ENCODE results near the gene THTPA.
A peak's percentile ranks its signal among the peaks of the same experiment; 100 is the strongest.
"Not testable (repeated sequence)": the region's sequence is repeated elsewhere in the genome, so short reads cannot be mapped to it uniquely, and the experiment has no call there.

The THTPA gene

DNA sequence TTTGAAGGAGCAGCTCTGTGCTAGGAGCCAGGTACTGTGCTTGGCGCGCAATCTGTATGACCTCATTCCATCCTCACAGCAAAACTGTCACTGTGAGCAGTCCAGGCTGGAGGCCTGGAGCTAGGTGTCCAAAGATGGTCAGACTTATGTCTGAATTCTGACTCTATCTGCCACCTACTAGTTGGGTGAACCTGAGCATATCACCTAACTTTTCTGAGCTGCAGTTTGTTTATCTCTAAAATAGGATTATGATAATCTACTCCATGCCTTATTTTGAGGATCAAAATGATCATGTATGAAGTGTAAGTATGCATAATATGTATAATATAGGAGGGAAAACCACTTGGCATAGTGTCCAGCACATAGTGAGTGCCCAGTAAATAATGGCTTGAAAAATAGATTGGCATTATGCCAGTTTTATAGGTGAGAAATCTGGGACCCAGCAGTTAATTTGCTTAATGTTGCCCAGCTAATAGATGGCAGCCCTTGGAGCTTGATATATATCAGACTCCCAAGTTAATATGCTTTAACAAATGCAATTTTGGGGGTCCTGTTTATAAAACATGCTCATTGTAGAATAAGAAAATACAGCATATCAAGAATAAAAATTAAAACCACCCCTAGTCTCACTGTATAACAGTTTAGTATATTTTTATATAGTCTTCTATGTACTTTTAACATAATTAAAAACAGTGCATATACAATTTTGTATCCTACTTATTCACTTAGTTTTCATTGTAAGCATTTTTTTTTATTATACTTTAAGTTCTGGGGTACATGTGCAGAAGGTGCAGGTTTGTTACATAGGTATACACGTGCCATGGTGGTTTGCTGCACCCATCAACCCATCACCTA, 27.1 kb downstream of the THTPA start:
- no peak for DNase-seq (ENCODE audit: low read depth in 2 of 3, low spot score in 1 of 3)

DNA sequence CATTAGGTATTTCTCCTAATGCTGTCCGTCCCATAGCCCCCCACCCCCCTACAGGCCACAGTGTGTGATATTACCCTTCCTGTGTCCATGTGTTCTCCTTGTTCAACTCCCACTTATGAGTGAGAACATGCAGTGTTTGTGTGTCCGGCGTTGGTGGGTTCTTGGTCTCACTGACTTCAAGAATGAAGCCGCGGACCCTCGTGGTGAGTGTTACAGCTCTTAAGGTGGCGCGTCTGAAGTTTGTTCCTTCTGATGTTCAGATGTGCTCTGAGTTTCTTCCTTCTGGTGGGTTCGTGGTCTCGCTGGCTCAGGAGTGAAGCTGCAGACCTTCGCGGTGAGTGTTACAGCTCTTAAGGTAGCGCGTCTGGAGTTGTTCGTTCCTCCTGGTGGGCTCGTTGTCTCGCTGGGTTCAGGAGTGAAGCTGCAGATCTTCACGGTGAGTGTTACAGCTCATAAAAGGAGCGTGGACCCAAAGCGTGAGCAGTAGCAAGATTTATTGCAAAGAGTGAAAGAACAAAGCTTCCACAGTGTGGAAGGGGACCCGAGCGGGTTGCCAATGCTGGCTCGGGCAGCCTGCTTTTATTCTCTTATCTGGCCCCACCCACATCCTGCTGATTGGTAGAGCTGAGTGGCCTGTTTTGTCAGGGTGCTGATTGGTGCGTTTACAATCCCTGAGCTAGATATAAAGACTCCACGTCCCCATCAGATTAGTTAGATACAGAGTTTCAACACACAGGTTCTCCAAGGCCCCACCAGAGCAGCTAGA, 27.9 kb downstream of the THTPA start:
- not testable (repeated sequence) for DNase-seq (ENCODE audit: low read depth in 2 of 3, low spot score in 1 of 3)

DNA sequence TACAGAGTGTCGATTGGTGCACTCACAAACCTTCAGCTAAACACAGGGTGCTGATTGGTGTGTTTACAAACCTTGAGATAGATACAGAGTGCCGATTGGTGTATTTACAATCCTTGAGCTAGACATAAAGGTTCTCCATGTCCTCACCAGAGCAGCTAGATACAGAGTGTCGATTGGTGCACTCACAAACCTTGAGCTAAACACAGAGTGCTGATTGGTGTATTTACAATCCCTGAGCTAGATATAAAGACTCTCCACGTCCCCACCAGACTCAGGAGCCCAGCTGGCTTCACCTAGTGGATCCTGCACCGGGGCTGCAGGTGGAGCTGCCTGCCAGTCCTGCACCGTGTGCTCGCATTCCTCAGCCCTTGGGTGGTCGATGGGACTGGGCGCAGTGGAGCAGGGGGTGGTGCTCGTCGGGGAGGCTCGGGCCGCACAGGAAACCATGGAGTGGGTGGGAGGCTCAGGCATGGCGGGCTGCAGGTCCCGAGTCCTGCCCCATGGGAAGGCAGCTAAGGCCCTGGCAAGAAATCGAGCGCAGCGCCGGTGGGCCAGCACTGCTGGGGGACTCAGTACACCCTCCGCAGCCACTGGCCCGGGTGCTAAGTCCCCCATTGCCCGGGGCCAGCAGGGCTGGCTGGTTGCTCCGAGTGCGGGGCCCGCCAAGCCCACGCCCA, 28.6 kb downstream of the THTPA start:
- not testable (repeated sequence) for DNase-seq (ENCODE audit: low read depth in 2 of 3, low spot score in 1 of 3)

DNA sequence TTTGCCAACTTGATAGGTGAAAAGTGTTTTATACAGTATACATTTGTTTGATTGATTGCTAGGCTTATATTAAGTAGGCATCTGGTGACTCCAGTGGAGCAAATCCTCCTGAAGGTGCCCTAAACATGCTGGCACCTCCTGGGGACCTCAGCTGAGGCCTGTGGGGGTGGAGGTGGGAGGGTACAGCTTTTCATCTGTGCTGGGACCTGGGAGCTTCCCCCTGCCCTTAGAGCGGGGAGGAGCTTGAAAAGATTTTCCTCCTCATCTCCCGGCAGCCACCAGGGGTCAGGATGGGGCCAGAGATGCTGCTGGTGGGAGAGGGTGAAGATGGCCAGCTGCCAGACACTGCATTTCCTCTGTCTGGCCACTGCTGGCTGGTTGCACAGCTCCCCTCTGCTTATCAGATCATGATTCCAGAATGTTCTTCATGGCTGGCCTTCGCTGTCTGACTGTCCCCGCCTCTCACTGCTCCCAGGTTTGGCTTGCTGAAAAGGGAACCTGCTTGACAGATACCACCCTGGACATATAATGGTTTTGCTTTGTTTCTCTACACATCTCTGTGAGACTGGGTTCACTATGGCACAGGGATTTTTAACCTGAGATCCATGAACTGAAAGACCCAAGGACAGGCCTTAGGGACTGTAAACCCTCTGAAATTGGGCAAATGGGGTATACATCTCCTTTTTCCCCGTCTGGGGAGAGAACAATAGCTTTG, 33.0 kb downstream of the THTPA start:
- peak; percentile 75 to 80 (median 77) for DNase-seq (ENCODE audit: low read depth in 2 of 3, low spot score in 1 of 3)

DNA sequence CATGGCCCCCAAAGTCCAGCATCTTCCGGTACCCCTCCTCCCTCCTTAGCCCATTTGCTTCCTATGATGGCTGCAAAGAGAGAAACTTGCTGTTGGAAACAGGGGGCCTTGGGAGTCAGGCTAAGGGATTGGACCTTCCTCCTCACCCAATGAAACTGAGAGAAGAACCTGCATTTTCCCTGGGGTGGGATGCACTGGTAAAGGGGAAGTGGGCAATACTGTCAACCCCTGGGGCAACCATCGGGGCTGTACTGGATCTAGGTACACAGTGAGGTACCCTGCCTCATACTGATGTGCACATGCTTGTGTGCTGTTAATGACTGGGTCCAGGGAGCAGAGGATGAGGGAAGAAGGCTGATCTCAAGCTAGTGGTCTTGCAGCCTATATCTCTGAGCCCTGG, 33.5 kb downstream of the THTPA start:
- no peak for DNase-seq (ENCODE audit: low read depth in 2 of 3, low spot score in 1 of 3)

DNA sequence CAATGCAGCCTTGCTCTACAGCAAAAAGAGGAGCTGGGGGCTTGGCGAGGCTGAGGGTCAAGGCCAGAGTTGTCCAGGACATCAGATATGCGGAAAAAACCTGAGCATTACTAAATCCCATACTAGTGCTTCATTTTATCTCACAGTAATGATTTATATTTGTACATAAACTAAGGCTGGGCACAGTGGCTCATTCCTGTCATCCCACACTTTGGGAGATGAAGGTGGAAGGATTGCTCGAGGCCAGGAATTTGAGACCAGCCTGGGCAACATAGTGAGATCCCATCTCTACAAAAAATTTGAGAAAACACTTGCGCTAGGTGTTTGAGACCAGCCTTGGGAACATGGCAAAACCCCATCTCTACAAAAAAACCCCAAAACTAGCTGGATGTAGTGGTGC, 34.1 kb downstream of the THTPA start:
- DNase-seq (ENCODE audit: low read depth in 2 of 3, low spot score in 1 of 3), result no peak

DNA sequence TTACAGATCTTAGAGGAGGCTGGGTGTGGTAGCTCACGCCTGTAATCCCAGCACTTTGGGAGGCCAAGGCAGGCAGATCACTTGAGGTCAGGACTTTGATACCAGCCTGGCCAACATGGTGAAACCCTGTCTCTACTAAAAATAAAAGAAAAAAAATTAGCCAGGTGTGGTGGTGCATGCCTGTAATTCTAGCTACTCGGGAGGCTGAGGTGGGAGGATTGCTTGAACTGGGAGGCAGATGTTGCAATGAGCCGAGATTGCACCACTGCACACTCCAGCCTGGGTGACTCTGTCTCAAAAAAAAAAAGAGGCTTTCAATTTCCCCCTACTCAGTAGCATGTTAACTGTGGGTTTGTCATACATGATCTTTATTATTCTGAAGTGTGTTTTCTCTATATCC, 38.1 kb downstream of the THTPA start:
- not testable (repeated sequence) for DNase-seq (ENCODE audit: low read depth in 2 of 3, low spot score in 1 of 3)

DNA sequence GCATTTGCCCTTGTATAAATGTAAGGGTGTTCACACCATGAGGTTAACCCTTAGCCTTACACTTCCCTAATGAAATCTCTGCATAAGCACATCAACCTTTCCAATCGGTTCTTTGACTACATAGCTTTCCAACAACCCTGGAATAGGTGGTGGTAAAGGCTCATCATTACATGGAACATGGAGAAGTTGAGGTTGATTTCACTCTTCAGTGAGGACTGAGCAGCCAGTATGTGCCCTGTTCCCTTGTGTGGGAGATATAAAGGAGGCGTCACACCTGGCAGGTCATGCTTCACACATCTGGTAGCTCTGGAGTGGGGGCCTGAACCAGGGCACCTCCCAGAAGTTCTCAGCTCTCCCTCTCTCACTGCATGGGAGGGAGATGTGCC, 44.2 kb downstream of the THTPA start:
- no peak for DNase-seq (ENCODE audit: low read depth in 2 of 3, low spot score in 1 of 3)

DNA sequence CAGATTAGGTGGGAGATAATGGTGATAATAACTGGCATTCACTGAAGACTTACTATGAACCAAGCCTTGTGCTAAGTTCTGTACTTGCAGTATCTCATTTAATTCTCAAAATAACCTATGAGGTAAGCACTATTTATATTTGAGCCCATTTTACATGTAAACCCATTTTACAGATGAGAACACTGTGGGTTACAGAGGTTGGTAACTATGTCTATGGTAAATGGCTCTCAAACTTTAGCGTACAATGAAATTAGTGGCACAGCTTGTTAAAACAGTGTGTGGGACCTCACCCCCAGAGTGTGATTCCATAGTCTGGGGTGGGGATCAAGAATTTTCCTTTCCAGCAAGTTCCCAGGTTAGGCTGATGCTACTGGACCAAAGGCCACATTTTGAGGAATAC, 44.7 kb downstream of the THTPA start:
- DNase-seq (ENCODE audit: low read depth in 2 of 3, low spot score in 1 of 3), result no peak

DNA sequence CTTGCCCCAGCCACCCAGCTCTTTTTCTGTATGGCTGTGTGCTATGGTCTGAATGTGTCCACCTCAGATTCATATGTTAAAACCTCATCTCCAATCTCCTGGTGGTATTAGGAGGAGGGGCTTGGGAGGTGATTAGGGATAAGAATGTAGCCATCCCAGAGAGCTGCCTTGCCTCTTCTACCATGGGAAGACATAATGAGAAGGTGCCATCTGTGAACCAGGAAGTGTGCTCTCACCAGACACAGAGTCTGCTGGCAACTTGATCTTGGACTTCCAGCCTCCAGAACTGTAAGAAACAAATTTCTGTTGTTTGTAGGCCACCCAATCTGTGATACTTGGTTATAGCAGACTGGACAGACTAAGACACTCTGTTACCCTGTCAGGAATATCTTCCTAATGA, 45.4 kb downstream of the THTPA start:
- no peak for DNase-seq (ENCODE audit: low read depth in 2 of 3, low spot score in 1 of 3)

DNA sequence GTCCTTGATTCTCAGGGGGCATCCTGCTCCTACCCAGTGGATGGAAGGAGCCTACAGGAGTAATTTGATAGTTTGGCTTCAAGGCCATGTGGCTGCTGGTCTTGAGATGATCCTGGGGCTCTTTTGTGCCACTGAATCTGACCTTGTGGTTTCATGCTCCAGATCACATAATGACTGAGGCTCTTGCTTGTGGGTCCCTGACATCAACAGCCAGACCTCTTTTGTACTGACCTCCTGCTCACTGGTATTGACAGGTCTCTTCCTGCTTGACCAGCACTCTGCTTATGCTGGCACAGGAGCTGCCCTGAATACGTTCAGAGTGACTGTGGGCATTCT, 45.7 kb downstream of the THTPA start:
- no peak for DNase-seq (ENCODE audit: low read depth in 2 of 3, low spot score in 1 of 3)

DNA sequence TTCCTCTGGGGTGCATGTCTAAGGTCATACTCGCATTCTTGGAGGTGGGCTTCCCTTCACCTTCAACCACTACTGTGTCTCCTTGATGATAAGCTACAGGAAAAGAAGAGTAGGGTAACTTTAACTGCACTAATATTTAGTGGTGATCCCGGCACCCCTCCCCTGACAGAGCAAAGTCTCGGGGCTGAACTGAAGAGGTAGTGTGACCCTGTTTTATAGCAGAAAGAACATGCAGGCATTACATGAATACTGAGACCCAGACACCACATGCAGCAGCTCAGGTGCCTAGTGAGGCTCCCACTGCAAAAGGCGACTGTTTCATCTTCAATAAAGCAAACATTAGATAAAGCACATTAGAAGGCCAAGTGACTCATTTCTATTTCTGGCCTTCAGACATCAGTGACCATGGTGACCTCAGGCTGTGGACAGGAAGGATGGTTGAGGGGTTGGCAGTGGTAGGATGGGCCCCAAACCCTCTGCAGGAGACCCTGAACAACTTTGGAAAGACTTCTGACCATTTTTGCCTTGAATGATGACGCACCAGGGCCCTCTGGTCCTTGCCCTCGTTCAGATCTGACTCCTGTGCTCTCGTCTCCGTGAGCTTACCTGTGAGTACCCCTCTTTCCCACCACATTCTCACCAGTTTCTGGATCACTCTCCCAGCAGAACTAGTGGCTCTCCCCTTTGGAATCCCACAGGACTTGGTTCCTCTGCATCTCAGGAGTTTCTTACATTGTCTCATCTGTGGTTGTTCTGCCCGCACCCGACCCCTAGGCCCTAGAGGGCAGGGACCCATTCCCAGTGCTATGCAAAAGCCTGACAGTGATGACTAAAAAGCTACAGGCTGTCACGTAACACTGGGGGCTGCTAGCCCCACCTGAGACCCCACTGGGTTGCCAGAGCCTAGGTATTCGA, 46.4 kb downstream of the THTPA start:
- DNase-seq (ENCODE audit: low read depth in 2 of 3, low spot score in 1 of 3), result no peak

DNA sequence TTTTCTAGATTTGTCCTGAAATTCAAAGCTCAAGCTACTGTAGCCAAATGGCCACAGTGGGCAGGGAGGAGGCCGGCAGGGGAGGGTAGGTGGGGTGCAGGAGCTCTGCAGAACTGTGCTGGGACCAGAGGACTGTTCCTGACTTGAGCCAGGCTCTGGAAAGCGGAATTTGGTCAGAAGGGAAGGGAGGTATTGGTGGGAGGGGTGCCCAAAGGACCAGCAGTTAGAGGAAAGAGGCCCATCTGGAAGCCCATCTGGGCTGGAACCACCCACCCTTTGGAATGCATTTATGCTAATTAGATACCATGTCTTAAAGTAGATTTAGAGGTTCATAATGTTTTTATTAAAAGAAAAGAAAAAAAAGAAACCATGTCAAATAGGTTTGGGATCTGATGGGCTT, 47.0 kb downstream of the THTPA start:
- no peak for DNase-seq (ENCODE audit: low read depth in 2 of 3, low spot score in 1 of 3)

DNA sequence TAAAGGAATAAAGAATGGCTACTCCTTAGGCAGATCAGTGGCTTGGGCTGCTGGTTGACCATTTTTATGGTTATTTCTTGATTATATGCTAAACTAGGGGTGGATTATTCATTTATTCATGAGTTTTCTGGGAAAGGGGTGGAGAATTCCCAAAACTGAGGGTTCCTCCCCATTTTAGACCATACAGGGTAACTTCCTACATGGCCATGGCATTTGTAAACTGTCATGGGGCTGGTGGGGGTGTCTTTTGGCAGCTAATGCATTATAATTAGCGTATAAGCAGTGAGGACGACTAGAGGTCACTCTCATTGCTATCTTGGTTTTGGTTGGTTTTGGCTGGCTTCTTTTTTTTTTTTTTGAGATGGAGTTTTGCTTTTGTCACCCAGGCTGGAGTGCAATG, 48.1 kb downstream of the THTPA start:
- no peak for DNase-seq (ENCODE audit: low read depth in 2 of 3, low spot score in 1 of 3)

DNA sequence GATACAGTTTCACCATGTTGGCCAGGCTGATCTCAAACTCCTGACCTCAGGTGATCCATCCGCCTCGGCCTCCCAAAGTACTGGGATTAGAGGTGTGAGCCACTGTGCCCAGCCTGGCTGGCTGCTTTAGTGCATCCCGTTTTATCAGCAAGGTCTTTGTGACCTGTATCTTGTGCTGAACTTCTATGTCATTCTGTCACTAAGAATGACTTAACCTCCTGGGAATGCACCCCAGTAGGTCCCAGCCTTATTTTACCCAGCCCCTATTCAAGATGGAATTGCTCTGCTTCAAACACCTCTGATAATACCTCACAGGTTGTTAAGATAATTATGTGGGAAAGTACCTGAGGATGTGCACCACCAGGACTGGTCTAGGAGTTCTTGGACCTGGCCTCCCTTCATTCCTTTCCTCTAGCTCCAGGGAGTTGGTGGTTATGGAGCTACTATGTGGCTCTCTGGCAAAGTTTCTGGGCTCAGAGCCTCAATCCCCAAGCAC, 48.7 kb downstream of the THTPA start:
- DNase-seq (ENCODE audit: low read depth in 2 of 3, low spot score in 1 of 3), result no peak

DNA sequence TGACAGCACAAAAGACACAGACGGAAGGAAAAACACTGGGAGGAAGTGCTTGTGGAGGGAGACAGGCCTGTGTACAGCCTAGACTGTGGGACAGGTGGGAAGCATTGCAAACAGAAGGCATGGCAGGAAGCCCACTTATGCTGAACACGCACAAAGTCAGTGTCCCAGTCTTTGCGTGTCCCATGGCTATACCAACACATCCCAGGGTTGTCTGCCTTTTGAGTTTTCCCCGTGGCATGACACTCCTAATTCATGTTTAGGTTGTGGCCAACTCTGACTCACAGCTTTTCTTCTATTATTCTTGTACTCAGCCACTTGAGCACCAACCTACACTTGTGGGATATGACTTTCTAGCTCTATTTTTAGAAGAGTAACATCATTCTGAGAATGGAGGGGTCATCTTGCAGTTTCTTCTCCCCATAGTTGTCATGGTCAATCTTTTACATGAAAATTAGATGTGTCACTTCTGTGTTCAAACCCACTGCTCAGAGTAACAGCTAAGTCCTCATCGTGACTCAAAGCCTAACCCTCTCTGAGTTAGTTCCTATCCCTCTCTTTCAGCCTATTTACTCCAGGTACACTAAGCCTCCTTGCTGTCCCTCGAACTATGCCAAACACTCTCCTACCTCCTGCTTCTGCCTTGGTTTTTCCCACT, 50.0 kb downstream of the THTPA start:
- DNase-seq (ENCODE audit: low read depth in 2 of 3, low spot score in 1 of 3), result peak in 2 of 3 donors; percentile 12 to 41

DNA sequence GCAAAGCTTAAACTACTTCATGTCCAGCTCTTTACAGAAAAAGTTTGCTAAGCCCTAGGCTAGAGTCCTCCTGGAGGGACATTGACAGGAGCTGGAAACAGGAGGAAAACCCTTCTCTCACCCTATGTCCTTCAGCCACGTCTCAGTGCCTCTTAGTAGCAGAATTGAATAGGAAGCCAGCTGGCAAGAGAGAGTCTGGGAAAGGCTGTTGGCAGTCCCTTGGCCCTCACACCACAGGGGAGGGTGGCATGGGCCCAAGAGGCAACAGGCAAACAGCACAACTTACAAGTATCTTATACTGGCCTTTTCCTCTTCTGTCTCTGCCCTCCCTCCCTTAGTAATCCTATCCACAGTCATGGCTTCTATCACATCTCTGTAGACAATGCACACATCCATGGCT, 52.4 kb downstream of the THTPA start:
- DNase-seq (ENCODE audit: low read depth in 2 of 3, low spot score in 1 of 3), result no peak

DNA sequence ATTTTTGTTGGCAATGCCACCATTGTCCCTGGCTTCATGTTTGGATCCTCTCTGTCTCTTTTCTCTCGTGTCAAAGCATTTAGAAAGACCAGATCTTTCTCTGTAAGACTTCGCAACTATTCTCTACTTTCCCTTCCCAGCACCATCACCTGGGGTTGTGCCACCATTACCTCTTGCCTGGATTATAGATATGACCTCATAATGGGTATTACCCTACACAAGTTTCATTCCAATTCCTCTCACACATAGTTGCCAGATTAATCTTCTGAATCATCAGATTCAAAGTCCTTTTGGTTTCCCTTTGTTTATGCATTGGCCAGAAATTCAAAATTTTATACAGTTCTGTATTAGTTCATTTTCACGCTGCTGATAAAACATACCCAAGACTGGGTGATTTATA, 52.9 kb downstream of the THTPA start:
- DNase-seq (ENCODE audit: low read depth in 2 of 3, low spot score in 1 of 3), result no peak

DNA sequence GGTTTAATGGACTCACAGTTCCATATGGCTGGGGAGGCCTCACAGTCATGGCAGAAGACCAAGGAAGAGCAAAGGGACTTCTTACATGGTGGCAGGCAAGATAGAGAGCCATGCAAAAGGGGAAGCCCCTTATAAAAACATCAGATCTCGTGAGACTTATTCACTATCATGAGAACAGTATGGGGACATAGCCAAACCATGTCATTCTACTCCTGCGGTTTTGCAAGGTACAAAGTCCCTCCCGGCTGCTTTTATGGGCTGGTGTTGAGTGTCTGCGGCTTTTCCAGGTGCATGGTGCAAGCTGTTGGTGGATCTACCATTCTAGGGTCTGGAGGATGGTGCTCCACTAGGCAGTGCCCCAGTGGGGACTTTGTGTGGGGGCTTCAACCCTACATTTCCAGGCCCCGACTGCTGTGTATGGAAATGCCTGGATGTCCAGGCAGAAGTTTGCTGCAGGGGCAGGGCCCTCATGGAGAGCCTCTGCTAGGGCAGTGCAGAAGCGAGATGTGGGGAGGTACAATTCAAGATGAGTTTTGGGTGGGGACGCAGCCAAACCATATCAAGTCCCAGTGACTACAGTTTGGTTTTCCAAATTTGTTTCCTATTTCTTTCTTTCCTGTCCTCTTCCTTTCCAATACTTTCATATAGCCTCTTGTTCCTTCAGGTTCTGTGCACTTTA, 53.5 kb downstream of the THTPA start:
- DNase-seq (ENCODE audit: low read depth in 2 of 3, low spot score in 1 of 3), result not testable (repeated sequence)
